ENCODE measurements around the gene TRABD.
"Not testable (repeated sequence)": the region's sequence is repeated elsewhere in the genome, so short reads cannot be mapped to it uniquely, and the experiment has no call there.

The TRABD gene

GRCh38 chr22:50141462-50141861 lies 44.3 kb upstream of the TRABD start:
- no peak for DNase-seq (ENCODE audit: low read depth)
- H3K4me3 ChIP-seq (ENCODE audit: control insufficient read depth, low read depth, low read length), result no peak overlapping the region
- no peak for TF ChIP-seq CTCF (conservative IDR thresholded peaks at IDR 0.05; ENCODE audit: control insufficient read depth, insufficient read depth, low read depth, low read length)

- no peak for DNase-seq (ENCODE audit: low read depth)
- no peak for TF ChIP-seq CTCF (conservative IDR thresholded peaks at IDR 0.05; ENCODE audit: control insufficient read depth, insufficient read depth, low read depth, low read length)
- no peak overlapping the region for H3K4me3 ChIP-seq (ENCODE audit: control insufficient read depth, low read depth, low read length)
These were observed 43.8 kb upstream of the TRABD start for GRCh38 chr22:50141891-50142363.

- TF ChIP-seq CTCF (conservative IDR thresholded peaks at IDR 0.05; ENCODE audit: control insufficient read depth, insufficient read depth, low read depth, low read length), result no peak
- no peak for DNase-seq (ENCODE audit: low read depth)
- no peak overlapping the region for H3K4me3 ChIP-seq (ENCODE audit: control insufficient read depth, low read depth, low read length)
These were observed 42.6 kb upstream of the TRABD start for GRCh38 chr22:50143096-50143495.

- DNase-seq (ENCODE audit: low read depth), result no peak
- no peak overlapping the region for H3K4me3 ChIP-seq (ENCODE audit: control insufficient read depth, low read depth, low read length)
- TF ChIP-seq CTCF (conservative IDR thresholded peaks at IDR 0.05; ENCODE audit: control insufficient read depth, insufficient read depth, low read depth, low read length), result no peak
These were observed 41.6 kb upstream of the TRABD start for GRCh38 chr22:50144005-50144614.

GRCh38 chr22:50145721-50146438 lies 39.8 kb upstream of the TRABD start:
- DNase-seq (ENCODE audit: low read depth), result no peak
- no peak overlapping the region for H3K4me3 ChIP-seq (ENCODE audit: control insufficient read depth, low read depth, low read length)
- TF ChIP-seq CTCF (conservative IDR thresholded peaks at IDR 0.05; ENCODE audit: control insufficient read depth, insufficient read depth, low read depth, low read length), result no peak

GRCh38 chr22:50146439-50147238 lies 39.1 kb upstream of the TRABD start:
- peak; percentile 83 for DNase-seq (ENCODE audit: low read depth)
- peak; percentile 100 for TF ChIP-seq CTCF (conservative IDR thresholded peaks at IDR 0.05; ENCODE audit: control insufficient read depth, insufficient read depth, low read depth, low read length)
- H3K4me3 ChIP-seq (ENCODE audit: control insufficient read depth, low read depth, low read length), result no peak overlapping the region

- H3K4me3 ChIP-seq (ENCODE audit: control insufficient read depth, low read depth, low read length); DNase-seq (ENCODE audit: low read depth): not testable (repeated sequence)
These were observed 38.2 kb upstream of the TRABD start for GRCh38 chr22:50147258-50148165.

Measured in fibroblast of mammary gland (primary cell).